H9 (cell line): Measurements from ENCODE around the gene SSBP1. TPM values are rescaled to one million over a fixed set of nuclear protein-coding genes. Genes with fewer than 3 reads are reported as not detected.

Experiments used
- DNase-seq: peaks from one replicate; pipeline ENCODE4 v3.0.0-alpha.2; 2017
- H2AFZ ChIP-seq: one replicate; pipeline ENCODE4 v1.6.1; 2013; ENCODE audit warnings: mild to moderate bottlenecking, low read length, control low read depth, moderate library complexity
- H2AK5ac ChIP-seq: 2 replicates; pipeline ENCODE4 v1.6.1; 2013; ENCODE audit warnings: low read length, control low read depth, mixed read lengths; ENCODE audit not compliant: insufficient read length
- H2BK120ac ChIP-seq: one replicate; pipeline ENCODE4 v1.6.1; 2013; ENCODE audit warnings: low read depth, mild to moderate bottlenecking, low read length, control low read depth, inconsistent platforms; ENCODE audit not compliant: poor library complexity, severe bottlenecking
- H2BK12ac ChIP-seq: 2 replicates; pipeline ENCODE4 v1.6.1; 2013; ENCODE audit warnings: low read length, control low read depth, mixed read lengths, low read depth; ENCODE audit not compliant: insufficient read length
- H2BK15ac ChIP-seq: 2 replicates; pipeline ENCODE4 v1.6.1; 2013; ENCODE audit warnings: low read depth, low read length, control low read depth
- H2BK20ac ChIP-seq: one replicate; pipeline ENCODE4 v1.6.1; 2013; ENCODE audit warnings: low read depth, mild to moderate bottlenecking, low read length, control low read depth, inconsistent platforms; ENCODE audit not compliant: poor library complexity, severe bottlenecking
- H2BK5ac ChIP-seq: 2 replicates; pipeline ENCODE4 v1.6.1; 2013; ENCODE audit warnings: low read length, control low read depth, mixed read lengths; ENCODE audit not compliant: insufficient read length
- H3K14ac ChIP-seq: 2 replicates; pipeline ENCODE4 v1.6.1; 2013; ENCODE audit warnings: low read length, control low read depth; ENCODE audit not compliant: insufficient read depth
- H3K18ac ChIP-seq: 2 replicates; pipeline ENCODE4 v1.6.1; 2013; ENCODE audit warnings: low read depth, mild to moderate bottlenecking, mixed read lengths, low read length, control low read depth; ENCODE audit not compliant: insufficient read length
- H3K23ac ChIP-seq: 2 replicates; pipeline ENCODE4 v1.6.1; 2013; ENCODE audit warnings: low read length, control low read depth, mixed read lengths, low read depth; ENCODE audit not compliant: insufficient read length
- H3K23me2 ChIP-seq: 2 replicates; pipeline ENCODE4 v1.6.1; 2013; ENCODE audit warnings: low read depth, mild to moderate bottlenecking, mixed read lengths, low read length, control low read depth; ENCODE audit not compliant: insufficient read length, poor library complexity, severe bottlenecking
- H3K27ac ChIP-seq: 2 replicates; pipeline ENCODE4 v1.5.1; 2013; ENCODE audit warnings: low read length, control low read depth, mixed read lengths, low read depth; ENCODE audit not compliant: insufficient read length
- H3K27me3 ChIP-seq: 2 replicates; pipeline ENCODE4 v1.6.1; 2013; ENCODE audit warnings: low read length, control low read depth, inconsistent platforms; ENCODE audit not compliant: insufficient read depth
- H3K4ac ChIP-seq: 2 replicates; pipeline ENCODE4 v1.6.1; 2013; ENCODE audit warnings: low read depth, mild to moderate bottlenecking, control low read depth, inconsistent platforms, low read length, moderate library complexity
- H3K4me1 ChIP-seq: 2 replicates; pipeline ENCODE4 v1.6.1; 2013; ENCODE audit warnings: low read length, control low read depth, inconsistent platforms; ENCODE audit not compliant: insufficient read depth
- H3K4me2 ChIP-seq: 2 replicates; pipeline ENCODE4 v1.6.1; 2013; ENCODE audit warnings: low read length, control low read depth, mixed read lengths; ENCODE audit not compliant: insufficient read length, insufficient read depth
- H3K56ac ChIP-seq: 2 replicates; pipeline ENCODE4 v1.6.1; 2013; ENCODE audit warnings: low read depth, mild to moderate bottlenecking, mixed read lengths, low read length, control low read depth; ENCODE audit not compliant: insufficient read length
- H3K79me1 ChIP-seq: 2 replicates; pipeline ENCODE4 v1.6.1; 2013; ENCODE audit warnings: low read depth, mild to moderate bottlenecking, moderate library complexity, low read length, control low read depth, inconsistent platforms; ENCODE audit not compliant: insufficient read depth, poor library complexity, severe bottlenecking
- H3K79me2 ChIP-seq: 2 replicates; pipeline ENCODE4 v1.6.1; 2013; ENCODE audit warnings: low read length, control low read depth, inconsistent platforms; ENCODE audit not compliant: insufficient read depth
- H3K9ac ChIP-seq: 2 replicates; pipeline ENCODE4 v1.6.1; 2013; ENCODE audit warnings: low read length, control low read depth, mixed read lengths; ENCODE audit not compliant: insufficient read length; ENCODE audit errors: extremely low read depth
- H3K9me3 ChIP-seq: one replicate; pipeline ENCODE4 v1.6.1; 2013; ENCODE audit warnings: low read depth, low read length, inconsistent platforms; ENCODE audit not compliant: control insufficient read depth
- H3T11ph ChIP-seq: one replicate; pipeline ENCODE4 v1.6.1; 2013; ENCODE audit warnings: mild to moderate bottlenecking, low read length, control low read depth, inconsistent platforms
- H4K20me1 ChIP-seq: one replicate; pipeline ENCODE4 v1.6.1; 2013; ENCODE audit not compliant: control insufficient read depth, insufficient read length, insufficient read depth
- H4K5ac ChIP-seq: 2 replicates; pipeline ENCODE4 v1.6.1; 2013; ENCODE audit warnings: low read depth, mild to moderate bottlenecking, mixed read lengths, low read length, control low read depth; ENCODE audit not compliant: insufficient read length
- H4K8ac ChIP-seq: replicated peaks from 2 replicates; pipeline ENCODE4 v1.6.1; 2013; ENCODE audit warnings: low read length, control low read depth, mixed read lengths, low read depth; ENCODE audit not compliant: insufficient read length
- H4K91ac ChIP-seq: 2 replicates; pipeline ENCODE4 v1.6.1; 2013; ENCODE audit warnings: low read depth, mild to moderate bottlenecking, moderate library complexity, mixed read lengths, low read length, control low read depth; ENCODE audit not compliant: insufficient read length
- H3K27ac Mint-ChIP-seq, 3 experiments: 2 replicates in 2 of 3; 3 replicates in 1 of 3; pipeline ENCODE4 v1.8.0; 2020 to 2021; ENCODE audit warnings: mixed read lengths in 3 of 3, mild to moderate bottlenecking in 1 of 3, moderate library complexity in 1 of 3
- H3K27me3 Mint-ChIP-seq: 2 replicates; pipeline ENCODE4 v1.8.0; 2021; ENCODE audit warnings: low read depth, mild to moderate bottlenecking, moderate library complexity, mixed read lengths
- H3K36me3 Mint-ChIP-seq, 3 experiments: 2 replicates in 2 of 3; 3 replicates in 1 of 3; pipeline ENCODE4 v1.8.0; 2020 to 2021; ENCODE audit warnings: low read depth in 3 of 3, mixed read lengths in 3 of 3; ENCODE audit not compliant: insufficient read depth in 1 of 3
- H3K4me1 Mint-ChIP-seq, 2 experiments: 2 replicates each; pipeline ENCODE4 v1.8.0; 2020; ENCODE audit warnings: mixed read lengths in 2 of 2
- H3K4me3 Mint-ChIP-seq, 2 experiments: 2 replicates in 1 of 2; 3 replicates in 1 of 2; pipeline ENCODE4 v1.8.0; 2020 to 2021; ENCODE audit warnings: mild to moderate bottlenecking in 2 of 2, mixed read lengths in 2 of 2, moderate library complexity in 1 of 2
- H3K9me3 Mint-ChIP-seq, 2 experiments: 2 replicates in 1 of 2; 3 replicates in 1 of 2; pipeline ENCODE4 v1.8.0; 2020; ENCODE audit warnings: mild to moderate bottlenecking in 2 of 2, mixed read lengths in 2 of 2, moderate library complexity in 1 of 2
- CTCF ChIP-seq: fragments of 200-600 bp; sonication (generic); conservative IDR thresholded peaks from 3 replicates; pipeline ENCODE4 v1.8.0; 2021; ENCODE audit warnings: antibody characterized with exemption, mild to moderate bottlenecking
- WGBS: extraction: QIAGEN DNeasy Blood & Tissue Kit; methylation state at CpG from one replicate; pipeline ENCODE4 v1.1.7; 2013; ENCODE audit warnings: missing lambda C conversion rate, low lambda C conversion rate, mixed read lengths; ENCODE audit not compliant: insufficient read length; ENCODE audit errors: extremely low coverage; 5-methylcytosine and 5-hydroxymethylcytosine counted together
- total RNA-seq: library from RNA; stranded (reverse); gene quantifications from 2 replicates; pipeline ENCODE4 v1.2.1, GENCODE V29; 2021

SSBP1 gene
- total RNA-seq, 1 experiment from 2014 or later, result 266 TPM

GRCh38 chr7:141789917-141790316 is 51.8 kb downstream of the SSBP1 start, which contains the start of gene TAS2R5:
TAS2R5 (plus strand) TSS chr7:141790217; CDS start chr7:141790362, 145 bp downstream.
- H3K79me1 ChIP-seq, result no peaks in the 10 kb centered on the region
- no peak within 1 kb of the TSS for H3K18ac ChIP-seq
- no peak within 1 kb of the TSS for H3K9ac ChIP-seq
- Mint-ChIP-seq H3K4me1 (no peaks in the 10 kb centered on the region), H3K36me3 (peaks cover 2 to 8% (median 7%) of the 10 kb centered on the region in 3 experiments; a peak in 4 of 7 replicates), H3K4me3 (no peak within 1 kb of the TSS), H3K27me3 (no peaks in the 10 kb centered on the region), H3K9me3 (no peaks in the 10 kb centered on the region), H3K27ac (no peak within 1 kb of the TSS)
- no peak within 1 kb of the TSS for H3K56ac ChIP-seq
- no peak within 1 kb of the TSS for H2BK120ac ChIP-seq
- no peak within 1 kb of the TSS for H4K91ac ChIP-seq
- no peaks in the 10 kb centered on the region for H3K23me2 ChIP-seq
- DNase-seq, result no peak
- WGBS, result no CpG with 5 or more reads among the region's 5 CpGs
- H3K4me2 ChIP-seq, result no peak within 1 kb of the TSS
- H2BK20ac ChIP-seq, result no peak within 1 kb of the TSS
- H4K20me1 ChIP-seq, result no peaks in the 10 kb centered on the region
- H4K8ac ChIP-seq, result no peak within 1 kb of the TSS
- no peak within 1 kb of the TSS for H2BK15ac ChIP-seq
- no peak within 1 kb of the TSS for H3K27ac ChIP-seq
- no peak within 1 kb of the TSS for H3K14ac ChIP-seq
- H3K27me3 ChIP-seq, result no peaks in the 10 kb centered on the region
- no peaks in the 10 kb centered on the region for H3K79me2 ChIP-seq
- no peak for TF ChIP-seq CTCF
- H2AK5ac ChIP-seq, result no peak within 1 kb of the TSS
- no peak within 1 kb of the TSS for H3T11ph ChIP-seq
- no peak within 1 kb of the TSS for H3K23ac ChIP-seq
- no peak within 1 kb of the TSS for H3K4ac ChIP-seq
- no peak within 1 kb of the TSS for H2BK5ac ChIP-seq
- no peak within 1 kb of the TSS for H2BK12ac ChIP-seq
- no peak within 1 kb of the TSS for H4K5ac ChIP-seq
- H3K9me3 ChIP-seq, result no peaks in the 10 kb centered on the region
- H3K4me1 ChIP-seq, result no peaks in the 10 kb centered on the region
- no peak within 1 kb of the TSS for H2AFZ ChIP-seq
